IMR-90 (cell line): ENCODE results near the gene TMPRSS9.

Experiments used
- BHLHE40 ChIP-seq: fragments of 150-350 bp; IDR thresholded peaks from 2 replicates; pipeline ENCODE4 v1.6.1; 2016; ENCODE audit warnings: mild to moderate bottlenecking, low read depth, low read length
- CEBPB ChIP-seq: IDR thresholded peaks from 2 replicates; pipeline ENCODE4 v1.6.1; 2012; ENCODE audit warnings: low read depth, low read length, improper control_type of control experiment
- CTCF ChIP-seq: conservative IDR thresholded peaks from 2 replicates; pipeline ENCODE4 v1.5.1; 2012; ENCODE audit warnings: mild to moderate bottlenecking, low read depth, low read length, improper control_type of control experiment
- ELK1 ChIP-seq: fragments of 150-350 bp; IDR thresholded peaks from 2 replicates; pipeline ENCODE4 v1.6.1; 2016; ENCODE audit warnings: low read depth, mild to moderate bottlenecking, low read length, moderate library complexity, borderline replicate concordance
- FOS ChIP-seq: fragments of 150-350 bp; IDR thresholded peaks from 2 replicates; pipeline ENCODE4 v1.6.1; 2016; ENCODE audit warnings: low read depth, low read length
- MAFK ChIP-seq: IDR thresholded peaks from 2 replicates; pipeline ENCODE4 v1.6.1; 2012; ENCODE audit warnings: low read depth, low read length, improper control_type of control experiment
- MXI1 ChIP-seq: IDR thresholded peaks from 2 replicates; pipeline ENCODE4 v1.6.1; 2012; ENCODE audit warnings: low read depth, mild to moderate bottlenecking, low read length, moderate library complexity, borderline replicate concordance
- POLR2A ChIP-seq: IDR thresholded peaks from 2 replicates; pipeline ENCODE4 v1.6.1; 2012; ENCODE audit warnings: mild to moderate bottlenecking, low read depth, low read length
- RAD21 ChIP-seq: IDR thresholded peaks from 2 replicates; pipeline ENCODE4 v1.6.1; 2012; ENCODE audit warnings: low read length, improper control_type of control experiment
- RFX5 ChIP-seq: IDR thresholded peaks from 2 replicates; pipeline ENCODE4 v1.8.0; 2012; ENCODE audit warnings: low read depth, mild to moderate bottlenecking, low read length, moderate library complexity
- SMC3 ChIP-seq: fragments of 150-350 bp; IDR thresholded peaks from 2 replicates; pipeline ENCODE4 v1.6.1; 2016; ENCODE audit warnings: low read depth, mild to moderate bottlenecking, antibody characterized with exemption, low read length, moderate library complexity
- USF2 ChIP-seq: fragments of 150-350 bp; IDR thresholded peaks from 2 replicates; pipeline ENCODE4 v1.6.1; 2017; ENCODE audit warnings: mild to moderate bottlenecking, antibody characterized with exemption, low read length, low read depth

GRCh38 chr19:2410023-2410422 lies 50.0 kb downstream of the TMPRSS9 start:
- TF ChIP-seq CTCF (no peak), MXI1 (no peak), POLR2A (no peak), MAFK (no peak), RFX5 (no peak), BHLHE40 (no peak), SMC3 (no peak), CEBPB (no peak), RAD21 (no peak), FOS (no peak), USF2 (no peak), ELK1 (no peak)
